Tibial nerve (tissue), 4 donors: ENCODE data around the gene IQCF6. TPM values are rescaled to one million over a fixed set of nuclear protein-coding genes. Genes with fewer than 3 reads are reported as not detected.

Source experiments
- total RNA-seq, 4 donors: library from RNA; depleted of rRNA; stranded (reverse); fragments of >200 nt; gene quantifications; one replicate each; pipeline ENCODE4 v1.1.0, GENCODE V29; 2016

The IQCF6 gene
- total RNA-seq, 4 donors from 2014 or later: not detected

Other genes with a start within 250 kb of the IQCF6 start
- 10 to 100 TPM; 21.0 to 35.8 (median 28.5) TPM for gene RAD54L2, start 240.5 kb downstream of the IQCF6 start, total RNA-seq
- 10 to 100 TPM; 68.8 to 80.0 (median 73.2) TPM for gene TEX264, start 108.0 kb downstream of the IQCF6 start, total RNA-seq
- 1 to 10 TPM in 2 of 4 donors, under 1 TPM in 2; 0.59 to 2.6 (median 0.91) TPM for gene GRM2, start 72.2 kb downstream of the IQCF6 start, total RNA-seq
- not detected for gene IQCF2, start 82.4 kb upstream of the IQCF6 start, total RNA-seq
- gene IQCF5, start 96.4 kb upstream of the IQCF6 start, total RNA-seq: not detected
- gene IQCF1, start 124.1 kb upstream of the IQCF6 start, total RNA-seq: not detected
- gene RRP9, start 162.7 kb upstream of the IQCF6 start, total RNA-seq: 10 to 100 TPM; 14.9 to 32.9 (median 21.3) TPM
- gene PARP3, start 163.1 kb upstream of the IQCF6 start, total RNA-seq: 10 to 100 TPM; 19.9 to 55.9 (median 40.6) TPM
- gene GPR62, start 176.1 kb upstream of the IQCF6 start, total RNA-seq: 1 to 10 TPM in 1 of 4 donors, under 1 TPM in 1, not detected in 2; 0.87 to 1.0 TPM
- 1,000 to 10,000 TPM in 2 of 4 donors, 100 to 1,000 TPM in 2; 838 to 1,216 (median 1,000) TPM for gene PCBP4, start 188.2 kb upstream of the IQCF6 start, total RNA-seq
- gene ABHD14B, start 194.8 kb upstream of the IQCF6 start, total RNA-seq: 10 to 100 TPM; 37.5 to 61.4 (median 50.0) TPM
- 10 to 100 TPM; 20.1 to 52.7 (median 22.6) TPM for gene ABHD14A, start 195.8 kb upstream of the IQCF6 start, total RNA-seq
- 10 to 100 TPM; 32.2 to 61.0 (median 45.6) TPM for gene ACY1, start 204.3 kb upstream of the IQCF6 start, total RNA-seq
- gene RPL29, start 216.7 kb upstream of the IQCF6 start, total RNA-seq: 1,000 to 10,000 TPM in 3 of 4 donors, 100 to 1,000 TPM in 1; 809 to 1,472 (median 1,336) TPM